ENCODE data around the gene TMEM123. TPM values are rescaled to one million over a fixed set of nuclear protein-coding genes. Genes with fewer than 3 reads are reported as not detected.

TMEM123 gene
- total and polyA plus RNA-seq, 2 donors from 2014 or later: 57.0 to 143 TPM

DNA sequence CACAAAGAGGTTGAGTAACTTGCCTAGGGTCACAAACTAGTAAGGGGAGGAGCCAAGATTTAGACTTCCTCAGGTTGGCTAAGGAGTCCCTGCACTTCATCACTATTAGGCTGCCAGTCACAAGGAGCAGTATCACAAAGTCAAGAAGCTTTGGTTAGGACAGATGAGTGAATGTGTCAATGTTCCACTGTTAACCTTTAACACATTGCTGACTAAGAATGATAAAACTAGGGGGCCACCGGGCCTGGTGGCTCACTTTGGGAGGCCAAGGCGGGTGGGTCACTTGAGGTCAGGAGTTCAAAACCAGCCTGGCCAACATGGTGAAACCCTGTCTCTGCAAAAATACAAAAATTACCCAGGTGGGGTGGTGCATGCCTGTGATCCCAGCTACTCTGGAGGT lies 32.0 kb downstream of the TMEM123 start:
- Histone ChIP-seq H3K4me1 (ENCODE audit: control insufficient read depth in 2 of 3, insufficient read depth in 2 of 3, low read depth in 1 of 3, low read length in 3 of 3) (no peaks in the 10 kb centered on the region), H3K9ac (ENCODE audit: low read length in 3 of 3) (no peak overlapping the region), H3K27me3 (ENCODE audit: control insufficient read depth, insufficient read depth, low read length) (no peaks in the 10 kb centered on the region), H3K4me3 (ENCODE audit: low read length in 3 of 3) (no peak overlapping the region), H3K9me3 (ENCODE audit: control insufficient read depth in 2 of 3, insufficient read depth in 1 of 3, low read length in 3 of 3) (peaks cover 0 to 6% (median 0%) of the 10 kb centered on the region in 3 donors), H3K27ac (ENCODE audit: low read depth in 2 of 2, low read length in 2 of 2) (no peak overlapping the region), H3K36me3 (ENCODE audit: control insufficient read depth in 2 of 3, insufficient read depth in 3 of 3, low read length in 3 of 3) (no peaks in the 10 kb centered on the region)
- TF ChIP-seq, protein P1, sequence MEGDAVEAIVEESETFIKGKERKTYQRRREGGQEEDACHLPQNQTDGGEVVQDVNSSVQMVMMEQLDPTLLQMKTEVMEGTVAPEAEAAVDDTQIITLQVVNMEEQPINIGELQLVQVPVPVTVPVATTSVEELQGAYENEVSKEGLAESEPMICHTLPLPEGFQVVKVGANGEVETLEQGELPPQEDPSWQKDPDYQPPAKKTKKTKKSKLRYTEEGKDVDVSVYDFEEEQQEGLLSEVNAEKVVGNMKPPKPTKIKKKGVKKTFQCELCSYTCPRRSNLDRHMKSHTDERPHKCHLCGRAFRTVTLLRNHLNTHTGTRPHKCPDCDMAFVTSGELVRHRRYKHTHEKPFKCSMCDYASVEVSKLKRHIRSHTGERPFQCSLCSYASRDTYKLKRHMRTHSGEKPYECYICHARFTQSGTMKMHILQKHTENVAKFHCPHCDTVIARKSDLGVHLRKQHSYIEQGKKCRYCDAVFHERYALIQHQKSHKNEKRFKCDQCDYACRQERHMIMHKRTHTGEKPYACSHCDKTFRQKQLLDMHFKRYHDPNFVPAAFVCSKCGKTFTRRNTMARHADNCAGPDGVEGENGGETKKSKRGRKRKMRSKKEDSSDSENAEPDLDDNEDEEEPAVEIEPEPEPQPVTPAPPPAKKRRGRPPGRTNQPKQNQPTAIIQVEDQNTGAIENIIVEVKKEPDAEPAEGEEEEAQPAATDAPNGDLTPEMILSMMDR (IDR thresholded peaks at IDR 0.05; ENCODE audit: borderline replicate concordance, extremely low read depth, insufficient read depth): no peak
- DNase-seq (peak in 1 of 5 donors; percentile 40), FAIRE-seq (no peak)
- intact Hi-C loops (cut with DNase I): no loop called here

GRCh38 chr11:102419181-102419580 lies 33.4 kb downstream of the TMEM123 start:
- Histone ChIP-seq H3K36me3 (ENCODE audit: control insufficient read depth in 2 of 3, insufficient read depth in 3 of 3, low read length in 3 of 3) (no peaks in the 10 kb centered on the region), H3K4me1 (ENCODE audit: control insufficient read depth in 2 of 3, insufficient read depth in 2 of 3, low read depth in 1 of 3, low read length in 3 of 3) (no peaks in the 10 kb centered on the region), H3K9me3 (ENCODE audit: control insufficient read depth in 2 of 3, insufficient read depth in 1 of 3, low read length in 3 of 3) (peaks cover 0 to 6% (median 0%) of the 10 kb centered on the region in 3 donors), H3K27ac (ENCODE audit: low read depth in 2 of 2, low read length in 2 of 2) (no peak overlapping the region), H3K4me3 (ENCODE audit: low read length in 3 of 3) (no peak overlapping the region), H3K27me3 (ENCODE audit: control insufficient read depth, insufficient read depth, low read length) (no peaks in the 10 kb centered on the region), H3K9ac (ENCODE audit: low read length in 3 of 3) (no peak overlapping the region)
- FAIRE-seq: no peak
- intact Hi-C loops (cut with DNase I): no loop called here
- TF ChIP-seq, protein P1 (IDR thresholded peaks at IDR 0.05; ENCODE audit: borderline replicate concordance, extremely low read depth, insufficient read depth): no peak
- no peak for DNase-seq

DNA sequence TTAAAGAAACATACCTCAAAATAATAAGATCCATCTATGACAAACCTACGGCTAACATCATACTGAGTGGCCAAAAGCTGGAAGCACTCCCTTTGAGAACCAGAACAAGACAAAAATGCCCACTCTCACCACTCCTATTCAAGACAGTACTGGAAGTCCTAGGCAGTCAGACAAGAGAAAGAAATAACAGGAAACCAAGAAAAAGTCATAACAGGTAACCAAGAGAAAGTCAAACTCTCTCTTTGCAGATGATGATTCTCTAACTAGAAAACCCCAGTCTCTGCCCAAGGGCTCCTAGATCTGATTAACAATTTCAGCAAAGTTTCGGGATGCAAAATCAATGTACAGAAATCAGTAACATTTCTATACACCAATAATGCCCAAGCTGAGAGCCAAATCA lies 35.6 kb downstream of the TMEM123 start:
- TF ChIP-seq, protein P1 (IDR thresholded peaks at IDR 0.05; ENCODE audit: borderline replicate concordance, extremely low read depth, insufficient read depth): no peak
- no peak overlapping the region for H3K4me3 ChIP-seq (ENCODE audit: low read length in 3 of 3)
- no peak overlapping the region for H3K27ac ChIP-seq (ENCODE audit: low read depth in 2 of 2, low read length in 2 of 2)
- no peak for DNase-seq
- H3K36me3 ChIP-seq (ENCODE audit: control insufficient read depth in 2 of 3, insufficient read depth in 3 of 3, low read length in 3 of 3): no peaks in the 10 kb centered on the region
- peaks cover 0 to 6% (median 0%) of the 10 kb centered on the region in 3 donors for H3K9me3 ChIP-seq (ENCODE audit: control insufficient read depth in 2 of 3, insufficient read depth in 1 of 3, low read length in 3 of 3)
- intact Hi-C loops (cut with DNase I): no loop called here
- no peaks in the 10 kb centered on the region for H3K4me1 ChIP-seq (ENCODE audit: control insufficient read depth in 2 of 3, insufficient read depth in 2 of 3, low read depth in 1 of 3, low read length in 3 of 3)
- FAIRE-seq: no peak
- no peaks in the 10 kb centered on the region for H3K27me3 ChIP-seq (ENCODE audit: control insufficient read depth, insufficient read depth, low read length)
- H3K9ac ChIP-seq (ENCODE audit: low read length in 3 of 3): no peak overlapping the region

- DNase-seq: no peak
- peaks cover 0 to 6% (median 0%) of the 10 kb centered on the region in 3 donors for H3K9me3 ChIP-seq (ENCODE audit: control insufficient read depth in 2 of 3, insufficient read depth in 1 of 3, low read length in 3 of 3)
- FAIRE-seq: no peak
- no peaks in the 10 kb centered on the region for H3K4me1 ChIP-seq (ENCODE audit: control insufficient read depth in 2 of 3, insufficient read depth in 2 of 3, low read depth in 1 of 3, low read length in 3 of 3)
- TF ChIP-seq, protein P1 (IDR thresholded peaks at IDR 0.05; ENCODE audit: borderline replicate concordance, extremely low read depth, insufficient read depth): no peak
- no peak overlapping the region for H3K27ac ChIP-seq (ENCODE audit: low read depth in 2 of 2, low read length in 2 of 2)
- H3K4me3 ChIP-seq (ENCODE audit: low read length in 3 of 3): no peak overlapping the region
- intact Hi-C loops (cut with DNase I): no loop called here
- H3K9ac ChIP-seq (ENCODE audit: low read length in 3 of 3): no peak overlapping the region
- no peaks in the 10 kb centered on the region for H3K36me3 ChIP-seq (ENCODE audit: control insufficient read depth in 2 of 3, insufficient read depth in 3 of 3, low read length in 3 of 3)
- no peaks in the 10 kb centered on the region for H3K27me3 ChIP-seq (ENCODE audit: control insufficient read depth, insufficient read depth, low read length)
Observed at GRCh38 chr11:102415304-102415916, 37.2 kb downstream of the TMEM123 start.
